ENCODE results near the gene SF3B2. TPM values are rescaled to one million over a fixed set of nuclear protein-coding genes. Genes with fewer than 3 reads are reported as not detected.

The SF3B2 gene
- polyA plus RNA-seq, 1 of the 3 experiments (the other 2 are of a cell fraction), result 128 TPM

- ChIA-PET POLR2A (interaction anchor here (2.3 kb wide), 1 partner anchor 11 kb away, joined by 6 read pairs; no protein-coding TSS in a partner anchor), CTCF (interaction anchor here (0.7 to 8.2 kb wide), 40 partner anchors 10 to 1326 kb away, joined by 3 to 101 read pairs (median 4); partner anchors contain the start of genes CCDC85B, CST6, GAL3ST3 and KAT5)
- Histone ChIP-seq H3K4me1 (ENCODE audit: control insufficient read depth in 1 of 2, insufficient read depth in 2 of 2, low read depth in 1 of 2, low read length in 1 of 2) (peaks cover 20 to 30% of the 10 kb centered on the region in 2 experiments; a peak in 3 of 4 replicates), H3K4me3 (ENCODE audit: low read depth in 2 of 2, low read length in 1 of 2) (peak overlapping the region; percentile 58 to 85), H3K9ac (peak overlapping the region; percentile 70; the same call in 1 of the 2 replicates), H3K9me2 (no peaks in the 10 kb centered on the region), H3K27ac (ENCODE audit: low read depth in 2 of 2, low read length in 1 of 2) (peak overlapping the region; percentile 86 to 94), H3K36me3 (replicated peaks in 1 of 2; ENCODE audit: control insufficient read depth in 1 of 2, insufficient read depth in 2 of 2, low read length in 1 of 2) (peaks cover 50 to 58% of the 10 kb centered on the region in 2 experiments), H3K79me2 (ENCODE audit: insufficient read depth) (peaks cover 60% of the 10 kb centered on the region), H2AFZ (ENCODE audit: low read depth) (no peak overlapping the region; the same call in 1 of the 2 replicates), H3K4me2 (peak overlapping the region; percentile 87), H4K20me1 (ENCODE audit: insufficient read depth) (peaks cover 25% of the 10 kb centered on the region), H3F3A (replicated peaks; ENCODE audit: insufficient read depth) (peaks cover 60% of the 10 kb centered on the region), H3K27me3 (ENCODE audit: insufficient read depth) (no peaks in the 10 kb centered on the region), H3K9me3 (no peaks in the 10 kb centered on the region)
- 0 out of 2 replicates have a peak, but pooled peaks have one; percentile 35 for TF ChIP-seq SIN3A (IDR thresholded peaks at IDR 0.05; ENCODE audit: borderline replicate concordance, low read depth, low read length)
- TF ChIP-seq RAD21 (IDR thresholded peaks at IDR 0.05; ENCODE audit: low read length), result no peak
- TF ChIP-seq POLR2AphosphoS5 (IDR thresholded peaks at IDR 0.05; ENCODE audit: low read depth, low read length), result no peak
- no peak for TF ChIP-seq RFX5 (IDR thresholded peaks at IDR 0.05; ENCODE audit: low read length)
- no peak for TF ChIP-seq RXRA (IDR thresholded peaks at IDR 0.05; ENCODE audit: borderline replicate concordance, low read depth)
- peak; percentile 29; the same call in 1 of the 2 replicates for TF ChIP-seq CTCF (IDR thresholded peaks at IDR 0.05)
- WGBS (ENCODE audit: low lambda C conversion rate), result 63% methylated on average over 14 of the region's 14 CpGs
- DNase-seq, result peak; percentile 53
Observed at GRCh38 chr11:66068923-66069714, 17.0 kb downstream of the SF3B2 start.

GRCh38 chr11:66069715-66070603 is 17.8 kb downstream of the SF3B2 start, which contains the start of gene PACS1:
Gene PACS1 (plus strand): TSS chr11:66070272. CDS start chr11:66070487, 215 bp downstream.
- H3K4me3 ChIP-seq (ENCODE audit: low read depth in 2 of 2, low read length in 1 of 2), result peak within 1 kb of the TSS; percentile 83 to 85
- peaks cover 56% of the 10 kb centered on the region for H3F3A ChIP-seq (replicated peaks; ENCODE audit: insufficient read depth)
- peaks cover 60% of the 10 kb centered on the region for H3K79me2 ChIP-seq (ENCODE audit: insufficient read depth)
- CTCF ChIA-PET, result interaction anchor here (0.7 to 8.2 kb wide), 14 partner anchors 11 to 183 kb away, joined by 3 to 101 read pairs (median 9); partner anchors contain the start of genes GAL3ST3 and SF3B2
- no peaks in the 10 kb centered on the region for H3K27me3 ChIP-seq (ENCODE audit: insufficient read depth)
- peak within 1 kb of the TSS; percentile 48 for H2AFZ ChIP-seq (ENCODE audit: low read depth)
- peak; percentile 94 for DNase-seq
- peaks cover 48 to 56% of the 10 kb centered on the region in 2 experiments for H3K36me3 ChIP-seq (replicated peaks in 1 of 2; ENCODE audit: control insufficient read depth in 1 of 2, insufficient read depth in 2 of 2, low read length in 1 of 2)
- peak within 1 kb of the TSS; percentile 93 for H3K4me2 ChIP-seq
- H3K9me3 ChIP-seq, result no peaks in the 10 kb centered on the region
- H3K9me2 ChIP-seq, result no peaks in the 10 kb centered on the region
- peak within 1 kb of the TSS; percentile 82 for H3K9ac ChIP-seq
- peaks cover 25% of the 10 kb centered on the region for H4K20me1 ChIP-seq (ENCODE audit: insufficient read depth)
- peaks cover 20 to 30% of the 10 kb centered on the region in 2 experiments; a peak in 3 of 4 replicates for H3K4me1 ChIP-seq (ENCODE audit: control insufficient read depth in 1 of 2, insufficient read depth in 2 of 2, low read depth in 1 of 2, low read length in 1 of 2)
- H3K27ac ChIP-seq (ENCODE audit: low read depth in 2 of 2, low read length in 1 of 2), result peak within 1 kb of the TSS; percentile 86 to 94
- WGBS (ENCODE audit: low lambda C conversion rate), result 6% methylated on average over 10 of the region's 120 CpGs
- POLR2A ChIA-PET, result interaction anchor here (2.3 kb wide), 1 partner anchor 12 kb away, joined by 6 read pairs; no protein-coding TSS in a partner anchor
- TF ChIP-seq MAX (IDR thresholded peaks at IDR 0.05; ENCODE audit: low read depth) (peak; percentile 27; the same call in 1 of the 2 replicates), TEAD4 (IDR thresholded peaks at IDR 0.05; ENCODE audit: borderline replicate concordance, insufficient read depth) (no peak), YY1 (IDR thresholded peaks at IDR 0.05; ENCODE audit: low read depth) (no peak; the same call in 1 of the 2 replicates), FOXM1 (IDR thresholded peaks at IDR 0.05; ENCODE audit: low read depth) (no peak), USF2 (IDR thresholded peaks at IDR 0.05; ENCODE audit: borderline replicate concordance, low read depth, low read length) (no peak), POLR2AphosphoS5 (IDR thresholded peaks at IDR 0.05; ENCODE audit: low read depth, low read length) (peak; percentile 49; the same call in 1 of the 2 replicates), JUND (IDR thresholded peaks at IDR 0.05) (no peak), MEF2A (IDR thresholded peaks at IDR 0.05; ENCODE audit: borderline replicate concordance, low read depth) (no peak), FOXJ3 (CRISPR knock-in tag; IDR thresholded peaks at IDR 0.05) (no peak), NFIC (IDR thresholded peaks at IDR 0.05; ENCODE audit: borderline replicate concordance) (no peak), SMC3 (IDR thresholded peaks at IDR 0.05; ENCODE audit: low read depth, low read length) (no peak), NRF1 (IDR thresholded peaks at IDR 0.05; ENCODE audit: low read depth, low read length) (peak; percentile 63), EZH2phosphoT487 (IDR thresholded peaks at IDR 0.05; ENCODE audit: borderline replicate concordance, low read depth) (no peak), ELF1 (IDR thresholded peaks at IDR 0.05) (peak; percentile 56; the same call in 1 of the 2 replicates), PBX3 (IDR thresholded peaks at IDR 0.05) (no peak; the same call in none of the 2 replicates)

Data from SK-N-SH (cell line).